ENCODE results near the gene PDS5B. TPM values are rescaled to one million over a fixed set of nuclear protein-coding genes. Genes with fewer than 3 reads are reported as not detected.

Gene PDS5B, protein sequence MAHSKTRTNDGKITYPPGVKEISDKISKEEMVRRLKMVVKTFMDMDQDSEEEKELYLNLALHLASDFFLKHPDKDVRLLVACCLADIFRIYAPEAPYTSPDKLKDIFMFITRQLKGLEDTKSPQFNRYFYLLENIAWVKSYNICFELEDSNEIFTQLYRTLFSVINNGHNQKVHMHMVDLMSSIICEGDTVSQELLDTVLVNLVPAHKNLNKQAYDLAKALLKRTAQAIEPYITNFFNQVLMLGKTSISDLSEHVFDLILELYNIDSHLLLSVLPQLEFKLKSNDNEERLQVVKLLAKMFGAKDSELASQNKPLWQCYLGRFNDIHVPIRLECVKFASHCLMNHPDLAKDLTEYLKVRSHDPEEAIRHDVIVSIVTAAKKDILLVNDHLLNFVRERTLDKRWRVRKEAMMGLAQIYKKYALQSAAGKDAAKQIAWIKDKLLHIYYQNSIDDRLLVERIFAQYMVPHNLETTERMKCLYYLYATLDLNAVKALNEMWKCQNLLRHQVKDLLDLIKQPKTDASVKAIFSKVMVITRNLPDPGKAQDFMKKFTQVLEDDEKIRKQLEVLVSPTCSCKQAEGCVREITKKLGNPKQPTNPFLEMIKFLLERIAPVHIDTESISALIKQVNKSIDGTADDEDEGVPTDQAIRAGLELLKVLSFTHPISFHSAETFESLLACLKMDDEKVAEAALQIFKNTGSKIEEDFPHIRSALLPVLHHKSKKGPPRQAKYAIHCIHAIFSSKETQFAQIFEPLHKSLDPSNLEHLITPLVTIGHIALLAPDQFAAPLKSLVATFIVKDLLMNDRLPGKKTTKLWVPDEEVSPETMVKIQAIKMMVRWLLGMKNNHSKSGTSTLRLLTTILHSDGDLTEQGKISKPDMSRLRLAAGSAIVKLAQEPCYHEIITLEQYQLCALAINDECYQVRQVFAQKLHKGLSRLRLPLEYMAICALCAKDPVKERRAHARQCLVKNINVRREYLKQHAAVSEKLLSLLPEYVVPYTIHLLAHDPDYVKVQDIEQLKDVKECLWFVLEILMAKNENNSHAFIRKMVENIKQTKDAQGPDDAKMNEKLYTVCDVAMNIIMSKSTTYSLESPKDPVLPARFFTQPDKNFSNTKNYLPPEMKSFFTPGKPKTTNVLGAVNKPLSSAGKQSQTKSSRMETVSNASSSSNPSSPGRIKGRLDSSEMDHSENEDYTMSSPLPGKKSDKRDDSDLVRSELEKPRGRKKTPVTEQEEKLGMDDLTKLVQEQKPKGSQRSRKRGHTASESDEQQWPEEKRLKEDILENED (N-terminal part only)
- total RNA-seq, result 10 to 100 TPM; 37.1 to 78.9 (median 44.9) TPM

DNA sequence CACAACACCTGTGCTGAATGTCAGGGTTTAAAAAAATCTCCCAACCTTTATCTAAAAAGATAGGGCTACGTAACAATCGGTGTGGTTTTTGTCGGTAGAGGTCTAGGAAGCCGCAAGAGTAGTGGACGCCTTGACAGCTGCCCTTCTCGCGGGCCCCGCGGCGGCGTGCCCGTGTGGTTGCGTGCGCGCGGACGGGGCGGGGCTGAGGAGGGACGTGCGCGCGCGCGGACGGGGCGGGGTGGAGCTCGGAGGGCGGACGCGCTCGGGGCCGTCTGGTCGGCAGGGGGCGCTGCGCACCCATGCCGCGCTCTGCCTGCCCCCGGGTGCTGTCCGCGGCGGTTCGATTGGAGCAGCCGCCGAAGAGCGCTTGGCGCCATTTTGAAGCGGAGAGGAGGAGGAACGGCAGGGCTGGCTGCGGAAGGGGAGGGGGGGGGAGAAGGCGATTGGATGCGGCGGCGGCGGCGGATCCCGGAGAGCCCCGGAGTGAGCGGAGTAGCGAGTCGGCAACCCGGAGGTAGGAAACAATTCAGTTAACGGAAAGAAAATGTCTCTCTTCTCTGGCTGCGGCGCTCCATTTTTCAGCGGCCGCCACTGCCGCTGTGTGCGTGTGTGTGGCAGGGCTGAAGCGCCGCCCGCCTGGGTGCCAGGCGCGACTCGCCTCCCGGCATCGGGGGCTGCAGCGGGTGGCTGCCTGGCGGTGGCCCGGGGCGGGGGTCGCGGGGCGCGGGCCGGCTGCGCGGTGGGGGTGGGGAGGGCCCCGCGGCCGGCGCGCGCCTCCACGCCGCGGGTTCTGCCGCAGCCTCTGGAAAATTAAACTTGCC is at the start of gene PDS5B:
Gene PDS5B (plus strand): TSS at position 373 of the 821 bp plus-strand sequence. CDS start 62,321 bp downstream, outside the sequence.
- no peaks in the 10 kb centered on the region for H3K27me3 ChIP-seq
- H3K36me3 ChIP-seq, result no peaks in the 10 kb centered on the region
- 0 to 1% methylated on average over 1 to 28 of the region's 97 CpGs for WGBS, 2 donors (ENCODE audit: low coverage in 1 of 2)
- TF ChIP-seq, protein P1, sequence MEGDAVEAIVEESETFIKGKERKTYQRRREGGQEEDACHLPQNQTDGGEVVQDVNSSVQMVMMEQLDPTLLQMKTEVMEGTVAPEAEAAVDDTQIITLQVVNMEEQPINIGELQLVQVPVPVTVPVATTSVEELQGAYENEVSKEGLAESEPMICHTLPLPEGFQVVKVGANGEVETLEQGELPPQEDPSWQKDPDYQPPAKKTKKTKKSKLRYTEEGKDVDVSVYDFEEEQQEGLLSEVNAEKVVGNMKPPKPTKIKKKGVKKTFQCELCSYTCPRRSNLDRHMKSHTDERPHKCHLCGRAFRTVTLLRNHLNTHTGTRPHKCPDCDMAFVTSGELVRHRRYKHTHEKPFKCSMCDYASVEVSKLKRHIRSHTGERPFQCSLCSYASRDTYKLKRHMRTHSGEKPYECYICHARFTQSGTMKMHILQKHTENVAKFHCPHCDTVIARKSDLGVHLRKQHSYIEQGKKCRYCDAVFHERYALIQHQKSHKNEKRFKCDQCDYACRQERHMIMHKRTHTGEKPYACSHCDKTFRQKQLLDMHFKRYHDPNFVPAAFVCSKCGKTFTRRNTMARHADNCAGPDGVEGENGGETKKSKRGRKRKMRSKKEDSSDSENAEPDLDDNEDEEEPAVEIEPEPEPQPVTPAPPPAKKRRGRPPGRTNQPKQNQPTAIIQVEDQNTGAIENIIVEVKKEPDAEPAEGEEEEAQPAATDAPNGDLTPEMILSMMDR (IDR thresholded peaks at IDR 0.05), result peak; percentile 86 to 98 (median 97)
- TF ChIP-seq POLR2AphosphoS5 (IDR thresholded peaks at IDR 0.05) (peak; percentile 52), EP300 (IDR thresholded peaks at IDR 0.05) (no peak), POLR2A (IDR thresholded peaks at IDR 0.05) (peak; percentile 39 to 42)
- H3K27ac ChIP-seq, result peak within 1 kb of the TSS; percentile 86 to 99 (median 96)
- peak; percentile 95 for ATAC-seq
- no peaks in the 10 kb centered on the region for H3K9me3 ChIP-seq
- H3K4me1 ChIP-seq, result peaks cover 0 to 41% (median 6%) of the 10 kb centered on the region in 3 donors
- H3K4me3 ChIP-seq, result peak within 1 kb of the TSS; percentile 81 to 88

DNA sequence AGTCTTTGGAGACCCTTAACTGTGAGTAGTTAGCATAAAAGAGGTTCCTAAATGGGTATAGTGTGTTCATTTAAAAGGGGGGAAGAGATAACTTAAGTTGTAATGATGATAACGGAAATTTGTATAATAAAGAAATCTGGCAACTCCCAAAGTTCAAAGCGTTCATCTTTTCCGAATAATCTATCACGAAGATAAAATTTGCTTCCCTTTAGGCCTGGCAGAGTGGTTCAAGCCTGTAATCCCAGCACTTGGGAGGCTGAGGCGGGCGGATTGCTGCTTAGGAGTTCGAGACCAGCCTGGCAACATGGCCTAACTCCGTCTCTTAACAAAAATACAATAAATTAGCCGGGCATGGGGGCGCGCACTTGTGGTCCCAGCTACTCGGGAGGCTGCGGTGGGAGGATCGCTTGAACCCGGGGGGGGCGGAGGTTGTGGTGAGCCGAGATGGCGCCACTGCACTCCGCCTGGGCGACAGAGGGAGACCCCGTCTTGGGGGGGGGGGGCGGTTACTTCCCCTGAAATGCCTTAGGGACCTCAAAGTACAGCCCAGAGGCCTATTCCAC is 48.6 kb upstream of the PDS5B start:
- Histone ChIP-seq H3K9me3 (no peaks in the 10 kb centered on the region), H3K4me3 (peak overlapping the region; percentile 87 to 95), H3K27me3 (no peaks in the 10 kb centered on the region), H3K4me1 (peaks cover 5 to 55% (median 25%) of the 10 kb centered on the region in 3 donors), H3K36me3 (peaks cover 0 to 13% of the 10 kb centered on the region in 2 donors), H3K27ac (peak overlapping the region; percentile 91 to 95 (median 92))
- TF ChIP-seq POLR2A (IDR thresholded peaks at IDR 0.05) (no peak), EP300 (IDR thresholded peaks at IDR 0.05) (no peak)
- TF ChIP-seq, protein P1 (IDR thresholded peaks at IDR 0.05), result no peak
- WGBS, 2 donors (ENCODE audit: low coverage in 1 of 2), result 26 to 70% methylated on average over 10 to 20 of the region's 22 CpGs
- no peak for ATAC-seq

DNA sequence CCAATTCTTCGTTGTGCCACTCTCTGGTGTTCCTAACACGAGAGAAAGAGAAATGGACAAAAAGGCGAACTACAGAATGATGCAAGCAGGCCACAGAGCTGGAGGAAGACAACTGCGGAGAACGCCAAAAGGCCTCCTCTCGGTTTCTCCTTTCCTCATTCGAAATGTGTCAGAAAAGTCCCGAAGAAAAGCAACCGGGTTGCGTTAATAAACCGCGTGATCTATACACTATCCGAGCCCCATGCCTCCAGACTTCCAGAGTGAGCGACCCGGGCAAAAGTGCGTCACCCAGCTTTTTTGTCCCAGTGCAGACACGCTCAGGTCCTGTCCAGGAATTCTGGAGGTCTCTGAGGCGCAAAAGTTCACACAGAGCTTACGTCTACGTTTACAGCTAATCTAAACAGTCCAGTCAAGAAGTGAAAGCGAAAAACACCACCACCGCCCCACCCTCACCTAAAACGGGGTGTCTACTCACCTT is 48.1 kb upstream of the PDS5B start:
- no peaks in the 10 kb centered on the region for H3K9me3 ChIP-seq
- TF ChIP-seq EP300 (IDR thresholded peaks at IDR 0.05) (no peak), POLR2AphosphoS5 (IDR thresholded peaks at IDR 0.05) (no peak), POLR2A (IDR thresholded peaks at IDR 0.05) (no peak)
- TF ChIP-seq, protein P1 (IDR thresholded peaks at IDR 0.05), result no peak
- H3K36me3 ChIP-seq, result peaks cover 0 to 13% of the 10 kb centered on the region in 2 donors
- H3K4me1 ChIP-seq, result peaks cover 3 to 50% (median 25%) of the 10 kb centered on the region in 3 donors
- peak overlapping the region; percentile 91 to 95 (median 92) for H3K27ac ChIP-seq
- peak overlapping the region; percentile 87 to 95 for H3K4me3 ChIP-seq
- ATAC-seq, result peak; percentile 64
- 0 to 1% methylated on average over 10 to 14 of the region's 23 CpGs for WGBS, 2 donors (ENCODE audit: low coverage in 1 of 2)
- H3K27me3 ChIP-seq, result no peaks in the 10 kb centered on the region

Data from gastroesophageal sphincter (tissue), 4 donors.